SK-N-MC (cell line): ENCODE results near the gene RPGRIP1L.
A peak's percentile ranks its signal among the peaks of the same experiment; 100 is the strongest.

Experiments used
- DNase-seq: peaks from one replicate; pipeline ENCODE4 v3.0.0-alpha.2; 2011; ENCODE audit warnings: low read depth, low spot score
- H3K27ac ChIP-seq: fragments of 200-600 bp; sonication (generic); 2 replicates; pipeline ENCODE4 v1.5.1; 2016; ENCODE audit warnings: mixed run types
- H3K36me3 ChIP-seq: fragments of 200-600 bp; sonication (generic); 2 replicates; pipeline ENCODE4 v1.6.1; 2017; ENCODE audit warnings: antibody characterized with exemption, low read length, mixed read lengths; ENCODE audit not compliant: insufficient read depth
- H3K4me3 ChIP-seq: fragments of 200-600 bp; sonication (generic); 2 replicates; pipeline ENCODE4 v1.5.1; 2016
- H3K9ac ChIP-seq: fragments of 200-600 bp; sonication (generic); 2 replicates; pipeline ENCODE4 v1.8.0; 2017; ENCODE audit warnings: mixed run types, mixed read lengths; ENCODE audit not compliant: insufficient read length
- H3K9me3 ChIP-seq: fragments of 200-600 bp; sonication (generic); 2 replicates; pipeline ENCODE4 v1.6.1; 2017; ENCODE audit warnings: low read depth, mild to moderate bottlenecking, antibody characterized with exemption, low read length, moderate library complexity, mixed read lengths
- EZH2 ChIP-seq: fragments of 200-600 bp; sonication (generic); IDR thresholded peaks from one replicate; pipeline ENCODE4 v1.6.1; 2017; ENCODE audit warnings: antibody characterized with exemption
- FOXP2 ChIP-seq: optimal IDR thresholded peaks from 2 replicates; pipeline ENCODE3; 2011; ENCODE audit warnings: mild to moderate bottlenecking, moderate library complexity; ENCODE audit not compliant: insufficient read depth; ENCODE audit errors: extremely low read length, control extremely low read depth
- POLR2AphosphoS5 ChIP-seq: IDR thresholded peaks from 2 replicates; pipeline ENCODE4 v1.6.1; 2012; ENCODE audit warnings: mild to moderate bottlenecking, low read depth, low read length, borderline replicate concordance

The RPGRIP1L gene

DNA sequence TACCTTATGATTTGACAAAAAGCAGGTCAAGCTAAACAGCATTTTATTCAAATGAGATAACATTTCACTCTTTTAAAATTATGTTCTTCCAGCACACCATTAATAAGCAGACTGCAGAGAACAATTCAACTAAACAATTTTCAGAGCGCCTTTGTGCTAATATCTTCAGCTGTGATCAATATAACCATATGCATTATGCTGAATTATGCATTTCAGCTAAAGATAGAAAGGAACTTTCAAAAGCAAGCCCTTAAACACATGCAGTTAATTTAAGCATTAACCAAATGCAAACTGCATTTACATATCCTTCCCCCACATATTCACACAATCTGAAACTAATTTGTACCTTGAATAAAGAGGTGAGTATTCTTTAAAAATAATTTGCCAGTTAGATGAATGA, 41.6 kb downstream of the RPGRIP1L start:
- peak overlapping the region; percentile 33 for H3K9ac ChIP-seq
- peak overlapping the region; percentile 50 for H3K4me3 ChIP-seq
- no peaks in the 10 kb centered on the region for H3K9me3 ChIP-seq
- no peak for TF ChIP-seq POLR2AphosphoS5
- TF ChIP-seq FOXP2, result no peak
- TF ChIP-seq EZH2, result no peak
- H3K36me3 ChIP-seq, result no peaks in the 10 kb centered on the region
- no peak for DNase-seq
- peak overlapping the region; percentile 89 for H3K27ac ChIP-seq

DNA sequence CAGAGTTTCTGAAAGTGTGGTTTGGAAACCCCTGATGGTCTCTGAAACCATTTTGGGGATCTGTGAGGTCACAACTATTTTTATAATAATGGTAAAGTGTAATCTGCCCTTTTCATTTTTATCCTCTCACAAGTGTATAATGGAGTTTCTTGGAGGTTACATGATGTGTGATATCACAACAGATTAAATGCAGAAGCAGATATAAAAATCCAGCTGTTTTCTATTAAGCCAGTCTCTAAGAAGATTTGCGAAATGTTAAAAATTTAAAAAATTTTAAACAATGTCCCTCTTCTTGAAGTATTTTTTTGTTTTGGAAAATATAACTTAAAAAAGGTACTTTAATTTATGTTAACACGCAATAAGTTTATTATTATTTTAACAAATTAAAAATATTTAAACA, 48.7 kb downstream of the RPGRIP1L start:
- no peak for TF ChIP-seq POLR2AphosphoS5
- no peak for TF ChIP-seq EZH2
- Histone ChIP-seq H3K4me3 (no peak overlapping the region), H3K36me3 (no peaks in the 10 kb centered on the region), H3K27ac (peak overlapping the region; percentile 46; the same call in 1 of the 2 replicates), H3K9ac (no peak overlapping the region), H3K9me3 (no peaks in the 10 kb centered on the region)
- DNase-seq, result no peak

GRCh38 chr16:53651357-53651756, 52.3 kb downstream of the RPGRIP1L start:
- Histone ChIP-seq H3K4me3 (no peak overlapping the region), H3K9me3 (no peaks in the 10 kb centered on the region), H3K27ac (no peak overlapping the region), H3K36me3 (no peaks in the 10 kb centered on the region), H3K9ac (no peak overlapping the region)
- DNase-seq, result no peak
- no peak for TF ChIP-seq POLR2AphosphoS5
- no peak for TF ChIP-seq EZH2

GRCh38 chr16:53646506-53646905, 57.2 kb downstream of the RPGRIP1L start:
- no peak for DNase-seq
- H3K9me3 ChIP-seq, result no peaks in the 10 kb centered on the region
- no peaks in the 10 kb centered on the region for H3K36me3 ChIP-seq
- H3K4me3 ChIP-seq, result no peak overlapping the region
- no peak for TF ChIP-seq EZH2
- no peak for TF ChIP-seq POLR2AphosphoS5
- no peak for TF ChIP-seq FOXP2
- no peak overlapping the region for H3K9ac ChIP-seq
- H3K27ac ChIP-seq, result no peak overlapping the region

- Histone ChIP-seq H3K9ac (no peak overlapping the region), H3K27ac (no peak overlapping the region), H3K4me3 (no peak overlapping the region), H3K9me3 (no peaks in the 10 kb centered on the region), H3K36me3 (no peaks in the 10 kb centered on the region)
- DNase-seq, result no peak
- no peak for TF ChIP-seq EZH2
- no peak for TF ChIP-seq FOXP2
- TF ChIP-seq POLR2AphosphoS5, result no peak
Measured at GRCh38 chr16:53643474-53643873, 60.2 kb downstream of the RPGRIP1L start.

GRCh38 chr16:53642094-53642493, 61.6 kb downstream of the RPGRIP1L start:
- Histone ChIP-seq H3K9ac (no peak overlapping the region), H3K36me3 (no peaks in the 10 kb centered on the region), H3K27ac (no peak overlapping the region), H3K4me3 (no peak overlapping the region), H3K9me3 (no peaks in the 10 kb centered on the region)
- DNase-seq, result no peak
- TF ChIP-seq FOXP2 (no peak), EZH2 (no peak), POLR2AphosphoS5 (no peak)

DNA sequence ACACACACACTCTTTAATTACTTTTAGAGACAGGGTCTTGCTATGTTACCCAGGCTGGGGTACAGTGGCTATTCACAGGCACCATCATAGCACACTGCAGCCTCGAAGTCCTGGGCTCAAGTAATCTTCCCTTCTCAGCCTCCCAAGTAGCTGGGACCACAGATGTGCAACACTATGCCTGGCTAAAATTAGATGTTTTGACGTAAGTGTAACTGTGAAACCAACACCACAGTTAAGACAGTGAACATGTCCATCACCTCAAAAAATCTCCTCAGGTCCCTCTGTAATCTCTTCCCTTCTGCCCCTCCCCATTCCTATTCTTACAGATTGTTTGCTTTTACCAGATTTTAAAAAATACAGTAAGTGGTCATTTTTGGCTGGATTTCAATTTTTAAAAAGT, 66.7 kb downstream of the RPGRIP1L start:
- TF ChIP-seq POLR2AphosphoS5, result no peak
- no peak for TF ChIP-seq EZH2
- no peak for TF ChIP-seq FOXP2

DNA sequence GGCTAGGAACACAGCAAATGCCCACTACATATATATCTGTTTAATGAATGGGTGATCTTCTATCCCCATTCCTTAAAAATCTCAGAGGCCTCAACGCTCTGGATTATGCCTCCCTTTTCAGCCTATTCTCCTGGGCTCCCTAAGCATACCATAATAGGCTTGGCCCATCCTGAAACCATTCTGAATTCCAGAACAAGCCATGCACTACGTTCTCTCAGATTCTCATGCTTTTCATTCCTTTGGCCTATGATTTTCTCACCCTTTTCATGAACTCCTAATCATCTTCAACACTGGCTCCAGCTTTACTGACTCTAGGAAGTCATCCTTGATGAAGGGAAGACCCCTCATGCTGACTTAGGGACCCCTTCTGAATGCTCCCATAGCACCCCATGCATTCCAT, 71.1 kb downstream of the RPGRIP1L start:
- Histone ChIP-seq H3K4me3 (no peak overlapping the region), H3K9ac (no peak overlapping the region), H3K9me3 (no peaks in the 10 kb centered on the region), H3K27ac (no peak overlapping the region), H3K36me3 (no peaks in the 10 kb centered on the region)
- DNase-seq, result no peak
- TF ChIP-seq EZH2 (no peak), POLR2AphosphoS5 (no peak), FOXP2 (no peak)

More for the DNA sequence above, 66.7 kb downstream of the RPGRIP1L start:
- no peaks in the 10 kb centered on the region for H3K9me3 ChIP-seq
- no peaks in the 10 kb centered on the region for H3K36me3 ChIP-seq
- H3K27ac ChIP-seq, result no peak overlapping the region
- DNase-seq, result no peak
- H3K4me3 ChIP-seq, result no peak overlapping the region
- no peak overlapping the region for H3K9ac ChIP-seq

- no peak overlapping the region for H3K9ac ChIP-seq
- no peaks in the 10 kb centered on the region for H3K9me3 ChIP-seq
- H3K36me3 ChIP-seq, result no peaks in the 10 kb centered on the region
- H3K27ac ChIP-seq, result no peak overlapping the region
- H3K4me3 ChIP-seq, result no peak overlapping the region
- DNase-seq, result no peak
- TF ChIP-seq POLR2AphosphoS5 (no peak), FOXP2 (no peak), EZH2 (no peak)
Measured at GRCh38 chr16:53631236-53632025, 72.2 kb downstream of the RPGRIP1L start.
